HG03196 (cell line): ENCODE data around the gene GMIP.
"Not testable (repeated sequence)": the region's sequence is repeated elsewhere in the genome, so short reads cannot be mapped to it uniquely, and the experiment has no call there.

ENCODE experiments used
- ATAC-seq: cut with Tn5 transposase; IDR thresholded peaks from one replicate; pipeline ENCODE4 v1.9.1; 2021; ENCODE audit not compliant: unreplicated experiment

GMIP gene

GRCh38 chr19:19643158-19644053 lies at the start of gene GMIP:
GMIP (minus strand) TSS chr19:19643657; CDS start chr19:19643529, 128 bp downstream.
- ATAC-seq: peak; percentile 59

- no peak for ATAC-seq
These were observed 48.2 kb upstream of the GMIP start for GRCh38 chr19:19691683-19692082.

GRCh38 chr19:19689023-19689422 lies 45.6 kb upstream of the GMIP start:
- not testable (repeated sequence) for ATAC-seq

GRCh38 chr19:19687090-19687489 lies 43.6 kb upstream of the GMIP start:
- no peak for ATAC-seq

- ATAC-seq: no peak
These were observed 43.1 kb upstream of the GMIP start for GRCh38 chr19:19686580-19686979.

GRCh38 chr19:19686119-19686518 lies 42.7 kb upstream of the GMIP start:
- not testable (repeated sequence) for ATAC-seq

- ATAC-seq: no peak
These were observed 36.0 kb upstream of the GMIP start for GRCh38 chr19:19679176-19680073.

- ATAC-seq: no peak
These were observed 34.1 kb upstream of the GMIP start for GRCh38 chr19:19677579-19677978.

- ATAC-seq: no peak
These were observed 30.9 kb upstream of the GMIP start for GRCh38 chr19:19674315-19674714.

GRCh38 chr19:19672816-19673215 lies 29.4 kb upstream of the GMIP start:
- ATAC-seq: no peak

- no peak for ATAC-seq
These were observed 26.7 kb upstream of the GMIP start for GRCh38 chr19:19670070-19670551.

- ATAC-seq: peak; percentile 64
These were observed 25.0 kb upstream of the GMIP start, which contains the start of gene ZNF101 for GRCh38 chr19:19668230-19669012. ZNF101 (plus strand) TSS chr19:19668839; CDS start chr19:19668964, 125 bp downstream.

GRCh38 chr19:19665420-19665948 lies 22.0 kb upstream of the GMIP start:
- ATAC-seq: not testable (repeated sequence)

GRCh38 chr19:19663256-19664120 lies 20.0 kb upstream of the GMIP start, which contains the start of gene ATP13A1:
ATP13A1 (minus strand) TSS chr19:19663676; CDS start chr19:19663666, 10 bp downstream.
- ATAC-seq: peak; percentile 73

GRCh38 chr19:19662871-19663255 lies 19.4 kb upstream of the GMIP start:
- no peak for ATAC-seq

- no peak for ATAC-seq
These were observed 18.9 kb upstream of the GMIP start for GRCh38 chr19:19662344-19662743.

- ATAC-seq: peak; percentile 36
These were observed 18.3 kb upstream of the GMIP start for GRCh38 chr19:19661675-19662251.

- ATAC-seq: no peak
These were observed 17.8 kb upstream of the GMIP start for GRCh38 chr19:19661141-19661674.
